SK-N-SH (cell line): Measurements from ENCODE around the gene SRGAP1. TPM values are rescaled to one million over a fixed set of nuclear protein-coding genes. Genes with fewer than 3 reads are reported as not detected.

ENCODE experiments used
- CTCF ChIA-PET: fragments of 300-600, 350-600 bp; formaldehyde crosslinking; extraction: SDS; loops from one replicate; lab custom pipeline; 2021; lab: Yijun Ruan, JAX
- POLR2A ChIA-PET: fragments of 350-600 bp; sonication (Branson Sonifier 250); formaldehyde crosslinking; extraction: SDS; loops from one replicate; lab custom pipeline; 2020; ENCODE audit warnings: antibody characterized with exemption, inconsistent platforms; lab: Yijun Ruan, JAX
- DNase-seq: peaks from one replicate; pipeline ENCODE4 v3.0.0; 2012
- H2AFZ ChIP-seq: fragments of 200-600 bp; sonication (generic); 2 replicates; pipeline ENCODE4 v1.8.1; 2016; ENCODE audit warnings: antibody characterized with exemption, mild to moderate bottlenecking, low read depth
- H3F3A ChIP-seq: fragments of 200-600 bp; sonication (generic); replicated peaks from 2 replicates; pipeline ENCODE3; 2016; ENCODE audit warnings: antibody characterized with exemption, mild to moderate bottlenecking; ENCODE audit not compliant: insufficient read depth
- H3K27ac ChIP-seq, 2 experiments: fragments of 200-500 bp in 1 of 2; fragments of 200-600 bp in 1 of 2; sonication (Bioruptor generic) in 1 of 2; sonication (generic), shearing (Covaris generic) in 1 of 2; 2 replicates each; pipeline versions ENCODE4 v1.5.1 to v1.6.1; 2014 to 2016; ENCODE audit warnings: low read depth in 2 of 2, inconsistent platforms in 1 of 2, low read length in 1 of 2, mild to moderate bottlenecking in 1 of 2, mixed read lengths in 1 of 2
- H3K27me3 ChIP-seq: fragments of 200-600 bp; sonication (generic), shearing (Covaris generic); 2 replicates; pipeline ENCODE4 v1.6.1; 2016; ENCODE audit warnings: mixed run types; ENCODE audit not compliant: insufficient read depth
- H3K36me3 ChIP-seq, 2 experiments: fragments of 200-500 bp in 1 of 2; fragments of 200-600 bp in 1 of 2; sonication (Bioruptor generic) in 1 of 2; sonication (generic) in 1 of 2; replicated peaks in 1 of 2; 2 replicates each; pipeline versions ENCODE3 to v1.5.1; 2014 to 2016; ENCODE audit warnings: low read length in 1 of 2, mild to moderate bottlenecking in 1 of 2; ENCODE audit not compliant: insufficient read depth in 2 of 2, control insufficient read depth in 1 of 2
- H3K4me1 ChIP-seq, 2 experiments: fragments of 200-500 bp in 1 of 2; fragments of 200-600 bp in 1 of 2; sonication (Bioruptor generic) in 1 of 2; sonication (generic), shearing (Covaris generic) in 1 of 2; 2 replicates each; pipeline versions ENCODE4 v1.5.1 to v1.6.1; 2014 to 2016; ENCODE audit warnings: low read depth in 1 of 2, low read length in 1 of 2, mixed run types in 1 of 2; ENCODE audit not compliant: insufficient read depth in 2 of 2, control insufficient read depth in 1 of 2
- H3K4me2 ChIP-seq: fragments of 200-600 bp; sonication (generic), shearing (Covaris generic); 2 replicates; pipeline ENCODE4 v1.6.1; 2017; ENCODE audit warnings: mixed run types
- H3K4me3 ChIP-seq, 2 experiments: fragments of 200-500 bp in 1 of 2; fragments of 200-600 bp in 1 of 2; sonication (Bioruptor generic) in 1 of 2; sonication (generic), shearing (Covaris generic) in 1 of 2; 2 replicates each; pipeline versions ENCODE4 v1.5.1 to v1.8.1; 2014 to 2016; ENCODE audit warnings: low read depth in 2 of 2, inconsistent platforms in 1 of 2, low read length in 1 of 2, mild to moderate bottlenecking in 1 of 2, mixed read lengths in 1 of 2, moderate library complexity in 1 of 2
- H3K79me2 ChIP-seq: fragments of 200-600 bp; sonication (generic); 2 replicates; pipeline ENCODE4 v1.8.1; 2017; ENCODE audit warnings: mild to moderate bottlenecking; ENCODE audit not compliant: insufficient read depth
- H3K9ac ChIP-seq: fragments of 200-600 bp; sonication (generic); 2 replicates; pipeline ENCODE4 v1.6.1; 2017; ENCODE audit warnings: mixed run types
- H3K9me2 ChIP-seq: fragments of 200-600 bp; sonication (generic); 2 replicates; pipeline ENCODE4 v1.6.1; 2017; ENCODE audit warnings: mixed run types
- H3K9me3 ChIP-seq: fragments of 200-600 bp; sonication (generic); 2 replicates; pipeline ENCODE4 v1.6.1; 2017; ENCODE audit warnings: mixed run types, mild to moderate bottlenecking, moderate library complexity
- H4K20me1 ChIP-seq: fragments of 200-600 bp; sonication (generic); 2 replicates; pipeline ENCODE4 v1.6.1; 2017; ENCODE audit warnings: mild to moderate bottlenecking, mixed run types; ENCODE audit not compliant: insufficient read depth
- CHD2 ChIP-seq: fragments of 150-350 bp; IDR thresholded peaks from 2 replicates; pipeline ENCODE4 v1.6.1; 2018; ENCODE audit warnings: low read length; ENCODE audit not compliant: partially characterized antibody
- ELF1 ChIP-seq: IDR thresholded peaks from 2 replicates; pipeline ENCODE4 v1.4.0; 2012
- EP300 ChIP-seq, 2 experiments: IDR thresholded peaks; 2 replicates each; pipeline versions ENCODE4 v1.4.0 to v1.6.1; 2012; ENCODE audit warnings: borderline replicate concordance in 1 of 2, low read depth in 1 of 2, low read length in 1 of 2
- FOSL2 ChIP-seq: IDR thresholded peaks from 2 replicates; pipeline ENCODE4 v1.4.0; 2012; ENCODE audit warnings: low read depth, mild to moderate bottlenecking, moderate library complexity, borderline replicate concordance
- FOXJ3 ChIP-seq: sonication (generic); formaldehyde crosslinking; IDR thresholded peaks from 2 replicates; pipeline ENCODE4 v1.5.1; 2020; ENCODE audit warnings: mild to moderate bottlenecking, missing genetic modification reagents
- GABPA ChIP-seq: IDR thresholded peaks from 2 replicates; pipeline ENCODE4 v1.4.0; 2012; ENCODE audit warnings: low read depth, mild to moderate bottlenecking
- GATA2 ChIP-seq: sonication (generic); formaldehyde crosslinking; IDR thresholded peaks from 2 replicates; pipeline ENCODE4 v1.5.0; 2020; ENCODE audit warnings: mild to moderate bottlenecking, missing genetic modification reagents
- MEF2A ChIP-seq: IDR thresholded peaks from 2 replicates; pipeline ENCODE4 v1.4.0; 2012; ENCODE audit warnings: low read depth, borderline replicate concordance
- NFIC ChIP-seq: IDR thresholded peaks from 2 replicates; pipeline ENCODE4 v1.4.0; 2012; ENCODE audit warnings: borderline replicate concordance
- POLR2AphosphoS5 ChIP-seq: IDR thresholded peaks from 2 replicates; pipeline ENCODE4 v1.6.1; 2012; ENCODE audit warnings: low read depth, low read length
- RAD21 ChIP-seq: IDR thresholded peaks from 2 replicates; pipeline ENCODE4 v1.6.1; 2012; ENCODE audit warnings: mild to moderate bottlenecking, low read length
- SIN3A ChIP-seq: IDR thresholded peaks from 2 replicates; pipeline ENCODE4 v1.6.1; 2012; ENCODE audit warnings: low read depth, mild to moderate bottlenecking, low read length, moderate library complexity, borderline replicate concordance
- SMC3 ChIP-seq: IDR thresholded peaks from 2 replicates; pipeline ENCODE4 v1.6.1; 2012; ENCODE audit warnings: low read depth, low read length, improper control_type of control experiment
- TAF1 ChIP-seq: IDR thresholded peaks from 2 replicates; pipeline ENCODE4 v1.6.1; 2012; ENCODE audit warnings: low read depth, mild to moderate bottlenecking, low read length, moderate library complexity, borderline replicate concordance
- TEAD4 ChIP-seq: IDR thresholded peaks from 2 replicates; pipeline ENCODE4 v1.4.0; 2012; ENCODE audit warnings: mild to moderate bottlenecking, borderline replicate concordance; ENCODE audit not compliant: insufficient read depth
- WGBS: methylation state at CpG from one replicate; pipeline ENCODE4 v1.1.6; 2017; ENCODE audit warnings: low lambda C conversion rate; 5-methylcytosine and 5-hydroxymethylcytosine counted together
- polyA plus RNA-seq, 3 experiments: library from polyadenylated mRNA; depleted of rRNA; stranded (reverse); fragments of >200 nt; gene quantifications; 2 replicates each; pipeline ENCODE4 v1.2.3, GENCODE V29; 2012
- TF ChIP-seq, protein P1 (sequence below): fragments of 200-600 bp; sonication (generic); IDR thresholded peaks from 2 replicates; pipeline ENCODE4 v1.6.1; 2017; ENCODE audit warnings: antibody characterized with exemption, mild to moderate bottlenecking, moderate library complexity
- TF ChIP-seq, protein P2 (sequence below): IDR thresholded peaks from 2 replicates; pipeline ENCODE4; 2012
- TF ChIP-seq, protein P3 (sequence below): IDR thresholded peaks from 2 replicates; pipeline ENCODE4 v1.4.0; 2012; ENCODE audit warnings: low read depth

The SRGAP1 gene
- polyA plus RNA-seq, 1 of the 3 experiments (the other 2 are of a cell fraction), result 2.6 TPM

DNA sequence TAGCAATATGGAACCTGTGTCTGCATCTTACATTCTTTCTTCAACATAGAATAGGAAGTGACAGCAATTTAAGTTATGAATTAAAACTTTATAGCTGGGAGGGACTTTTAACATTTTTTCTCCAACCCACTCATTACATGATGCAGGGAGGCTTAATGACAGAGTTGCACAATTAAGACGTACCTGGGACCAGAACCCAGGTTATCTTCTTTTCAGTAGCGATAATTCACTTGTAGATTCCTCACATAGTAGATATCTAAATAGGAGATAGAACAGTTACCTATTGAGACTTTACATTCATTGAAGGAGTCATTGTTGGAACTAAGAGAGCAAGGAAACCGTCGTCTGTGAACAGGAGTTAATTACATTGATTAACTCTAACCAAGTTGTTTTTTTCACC is 5.1 kb downstream of the SRGAP1 start:
- H3K4me1 ChIP-seq, result peaks cover 14 to 18% of the 10 kb centered on the region in 2 experiments; a peak in 3 of 4 replicates
- H3K4me2 ChIP-seq, result peak overlapping the region; percentile 17; the same call in 1 of the 2 replicates
- H3K27ac ChIP-seq, result peak overlapping the region in 1 of 2 experiments; percentile 81; a peak in 2 of 4 replicates
- no peak overlapping the region for H3K9ac ChIP-seq
- H4K20me1 ChIP-seq, result peaks cover 3% of the 10 kb centered on the region; the same call in 1 of the 2 replicates
- CTCF ChIA-PET, result interaction anchor here (1.4 to 2.1 kb wide), 3 partner anchors 24 to 332 kb away, joined by 3 to 7 read pairs (median 6); no protein-coding TSS in a partner anchor
- H3K9me2 ChIP-seq, result no peaks in the 10 kb centered on the region
- WGBS, result 93% methylated on average over 4 of the region's 4 CpGs
- H3K36me3 ChIP-seq, result no peaks in the 10 kb centered on the region
- H2AFZ ChIP-seq, result no peak overlapping the region
- no peak overlapping the region for H3K4me3 ChIP-seq
- H3K79me2 ChIP-seq, result peaks cover 100% of the 10 kb centered on the region
- DNase-seq, result no peak
- H3K9me3 ChIP-seq, result no peaks in the 10 kb centered on the region
- TF ChIP-seq MEF2A (no peak), TEAD4 (no peak), POLR2AphosphoS5 (no peak), GATA2 (CRISPR knock-in tag) (no peak), FOSL2 (no peak), FOXJ3 (CRISPR knock-in tag) (no peak), CHD2 (no peak), SMC3 (no peak), EP300 (IDR thresholded peaks at IDR 0.05; ENCODE audit: borderline replicate concordance in 1 of 2, low read depth in 1 of 2, low read length in 1 of 2) (no peak), NFIC (no peak), RAD21 (no peak), GABPA (no peak)
- TF ChIP-seq, protein P1, sequence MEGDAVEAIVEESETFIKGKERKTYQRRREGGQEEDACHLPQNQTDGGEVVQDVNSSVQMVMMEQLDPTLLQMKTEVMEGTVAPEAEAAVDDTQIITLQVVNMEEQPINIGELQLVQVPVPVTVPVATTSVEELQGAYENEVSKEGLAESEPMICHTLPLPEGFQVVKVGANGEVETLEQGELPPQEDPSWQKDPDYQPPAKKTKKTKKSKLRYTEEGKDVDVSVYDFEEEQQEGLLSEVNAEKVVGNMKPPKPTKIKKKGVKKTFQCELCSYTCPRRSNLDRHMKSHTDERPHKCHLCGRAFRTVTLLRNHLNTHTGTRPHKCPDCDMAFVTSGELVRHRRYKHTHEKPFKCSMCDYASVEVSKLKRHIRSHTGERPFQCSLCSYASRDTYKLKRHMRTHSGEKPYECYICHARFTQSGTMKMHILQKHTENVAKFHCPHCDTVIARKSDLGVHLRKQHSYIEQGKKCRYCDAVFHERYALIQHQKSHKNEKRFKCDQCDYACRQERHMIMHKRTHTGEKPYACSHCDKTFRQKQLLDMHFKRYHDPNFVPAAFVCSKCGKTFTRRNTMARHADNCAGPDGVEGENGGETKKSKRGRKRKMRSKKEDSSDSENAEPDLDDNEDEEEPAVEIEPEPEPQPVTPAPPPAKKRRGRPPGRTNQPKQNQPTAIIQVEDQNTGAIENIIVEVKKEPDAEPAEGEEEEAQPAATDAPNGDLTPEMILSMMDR, result no peak
- TF ChIP-seq, protein P2, sequence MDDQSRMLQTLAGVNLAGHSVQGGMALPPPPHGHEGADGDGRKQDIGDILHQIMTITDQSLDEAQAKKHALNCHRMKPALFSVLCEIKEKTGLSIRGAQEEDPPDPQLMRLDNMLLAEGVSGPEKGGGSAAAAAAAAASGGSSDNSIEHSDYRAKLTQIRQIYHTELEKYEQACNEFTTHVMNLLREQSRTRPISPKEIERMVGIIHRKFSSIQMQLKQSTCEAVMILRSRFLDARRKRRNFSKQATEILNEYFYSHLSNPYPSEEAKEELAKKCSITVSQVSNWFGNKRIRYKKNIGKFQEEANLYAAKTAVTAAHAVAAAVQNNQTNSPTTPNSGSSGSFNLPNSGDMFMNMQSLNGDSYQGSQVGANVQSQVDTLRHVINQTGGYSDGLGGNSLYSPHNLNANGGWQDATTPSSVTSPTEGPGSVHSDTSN, result no peak
- peaks cover 15% of the 10 kb centered on the region for H3F3A ChIP-seq
- H3K27me3 ChIP-seq, result no peaks in the 10 kb centered on the region
- POLR2A ChIA-PET, result no interaction called here

DNA sequence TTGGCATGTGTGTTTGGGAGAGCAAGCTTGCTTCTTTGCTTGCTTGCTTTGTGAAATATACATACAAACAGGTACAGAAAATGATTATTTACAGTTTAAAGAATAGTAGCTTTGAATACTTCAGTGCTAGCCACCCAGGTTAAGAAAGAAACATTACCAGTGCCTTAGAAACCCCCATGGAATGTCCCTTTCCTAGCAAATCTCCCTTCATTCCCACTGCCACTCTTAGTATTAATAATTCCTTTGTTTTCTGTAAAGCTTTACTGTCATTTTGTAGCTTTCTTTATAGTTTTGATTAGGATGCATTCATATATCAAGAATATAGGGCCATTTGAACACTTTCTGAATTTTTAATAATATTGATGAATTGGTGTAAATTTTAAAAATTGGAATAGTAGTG is 9.5 kb downstream of the SRGAP1 start:
- no peak for TF ChIP-seq ELF1
- TF ChIP-seq NFIC, result no peak
- no peak for TF ChIP-seq GABPA
- no peak for TF ChIP-seq SIN3A
- TF ChIP-seq EP300 (IDR thresholded peaks at IDR 0.05; ENCODE audit: borderline replicate concordance in 1 of 2, low read depth in 1 of 2, low read length in 1 of 2), result no peak
- no peak for TF ChIP-seq TAF1
- TF ChIP-seq, protein P3, sequence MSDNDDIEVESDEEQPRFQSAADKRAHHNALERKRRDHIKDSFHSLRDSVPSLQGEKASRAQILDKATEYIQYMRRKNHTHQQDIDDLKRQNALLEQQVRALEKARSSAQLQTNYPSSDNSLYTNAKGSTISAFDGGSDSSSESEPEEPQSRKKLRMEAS, result no peak
- no peak for DNase-seq
- Histone ChIP-seq H3K4me3 (no peak overlapping the region), H2AFZ (no peak overlapping the region), H3F3A (peaks cover 16% of the 10 kb centered on the region), H3K36me3 (no peaks in the 10 kb centered on the region), H3K9ac (no peak overlapping the region), H3K4me2 (no peak overlapping the region), H3K27me3 (no peaks in the 10 kb centered on the region), H3K9me3 (no peaks in the 10 kb centered on the region), H3K9me2 (no peaks in the 10 kb centered on the region), H3K79me2 (peaks cover 99% of the 10 kb centered on the region), H3K4me1 (peaks cover 4 to 11% of the 10 kb centered on the region in 2 experiments; a peak in 3 of 4 replicates), H4K20me1 (peaks cover 3% of the 10 kb centered on the region; the same call in 1 of the 2 replicates), H3K27ac (no peak overlapping the region)
- POLR2A ChIA-PET, result no interaction called here
- CTCF ChIA-PET, result interaction anchor here (0.9 to 5.6 kb wide), 7 partner anchors 9 to 328 kb away, joined by 3 to 27 read pairs (median 3); partner anchors contain the start of gene SRGAP1
